Pancreas (tissue), 10 donors: ENCODE measurements around the gene CFAP97. TPM values are rescaled to one million over a fixed set of nuclear protein-coding genes. Genes with fewer than 3 reads are reported as not detected.

ENCODE experiments used
- ATAC-seq, 4 donors: fragments of 200-7000 bp; cut with Tn5 transposase; one replicate each; pipeline versions ENCODE4 v1.8.0 to v1.9.1; 2020; ENCODE audit warnings: mild to moderate bottlenecking in 4 of 4, moderate library complexity in 4 of 4
- DNase-seq, 6 donors: peaks; one replicate each; pipeline ENCODE4 v3.0.0-alpha.2; 2020
- FAIRE-seq: peaks from 2 replicates; lab custom pipeline; 2012; peaks lifted over from hg19 to GRCh38; lab: Jason Lieb, UNC
- H3K27ac ChIP-seq, 4 donors: fragments of 200-600 bp; sonication (generic); 1 replicate in 3 of 4; 2 replicates in 1 of 4; pipeline versions ENCODE4 v1.5.0 to v1.8.0; 2020
- H3K27me3 ChIP-seq, 4 donors: fragments of 200-600 bp; one replicate each; pipeline ENCODE4 v1.8.0; 2021
- H3K36me3 ChIP-seq, 3 donors: fragments of 200-600 bp; sonication (generic) in 1 of 3; one replicate each; pipeline versions ENCODE4 v1.5.0 to v1.8.0; 2020 to 2021
- H3K4me1 ChIP-seq, 3 donors: fragments of 200-600 bp; one replicate each; pipeline ENCODE4 v1.8.0; 2021
- H3K4me3 ChIP-seq, 4 donors: fragments of 200-600 bp; sonication (generic) in 2 of 4; one replicate each; pipeline versions ENCODE4 v1.5.0 to v1.8.0; 2020 to 2021
- H3K9me3 ChIP-seq, 4 donors: fragments of 200-600 bp; one replicate each; pipeline ENCODE4 v1.8.0; 2021
- CTCF ChIP-seq, 4 donors: fragments of 200-600 bp; sonication (generic) in 3 of 4; IDR thresholded peaks; one replicate each; pipeline versions ENCODE4 v1.5.0 to v1.8.0; 2021; ENCODE audit warnings: antibody characterized with exemption in 4 of 4
- WGBS, 2 donors: extraction: QIAGEN DNeasy Blood & Tissue Kit; methylation state at CpG; one replicate each; pipeline ENCODE4 v1.1.7; 2013; 5-methylcytosine and 5-hydroxymethylcytosine counted together
- intact Hi-C, 3 donors: fragments of 100-400 bp; cut with DNase I; formaldehyde crosslinking; loops; one replicate each; pipeline versions ENCODE4 v1.11.1 to v1.14.2; 2022
- polyA plus RNA-seq, 2 donors: library from polyadenylated mRNA; stranded (reverse); fragments of 200-250 nt; gene quantifications; one replicate each; pipeline ENCODE4 v1.2.3, GENCODE V29; 2013
- total RNA-seq, 6 donors: library from RNA; stranded (reverse); fragmentation: NEBNext Ultra II Directional in 4 of 6; extraction: Animal tissue kit (Norgen Biotek cat#: 25700) in 4 of 6; gene quantifications; one replicate each; pipeline versions ENCODE4 v1.2.1 to v1.2.4, GENCODE V29; 2021 to 2023
- donor health status: healthy with polysubstance abuse.
- donor health status: DM: no; HTN: no; CAD: no; lungs with moderate emphysema.
- donor health status: DM: no; HTN: no; CAD: no.
- donor health status: control.
- donor health status: control.
- donor health status: Bipolar disorder and iron deficiency.
- donor health status: DM: yes; HTN: yes; CAD: no.
- donor health status: DM: no; HTN: no; CAD: no.
- donor health status: DM: no; HTN: no; CAD: no.
- donor health status: DM: yes; HTN: yes; CAD: no.

The CFAP97 gene
- total and polyA plus RNA-seq, 8 donors, result 3.4 to 19.2 (median 14.4) TPM

GRCh38 chr4:185227131-185227551, 23.3 kb upstream of the CFAP97 start:
- DNase-seq, result peak; percentile 69 to 86 (median 78)
- WGBS, 2 donors, result 3 to 5% methylated on average over 4 of the region's 4 CpGs
- peak overlapping the region; percentile 12 to 82 (median 60) for H3K27ac ChIP-seq

GRCh38 chr4:185225940-185226339, 22.1 kb upstream of the CFAP97 start:
- intact Hi-C loops, result no loop called here
- H3K4me1 ChIP-seq, result peaks cover 8 to 32% (median 12%) of the 10 kb centered on the region in 3 donors
- DNase-seq (no peak), FAIRE-seq (no peak), ATAC-seq (no peak)
- H3K4me3 ChIP-seq, result no peak overlapping the region
- no peaks in the 10 kb centered on the region for H3K36me3 ChIP-seq
- H3K27ac ChIP-seq, result peak overlapping the region in 2 of 4 donors; percentile 79 to 82
- TF ChIP-seq CTCF (IDR thresholded peaks at IDR 0.05), result no peak
- 86 to 91% methylated on average over 6 of the region's 6 CpGs for WGBS, 2 donors
- H3K27me3 ChIP-seq, result no peaks in the 10 kb centered on the region
- no peaks in the 10 kb centered on the region for H3K9me3 ChIP-seq

More at GRCh38 chr4:185227131-185227551, 23.3 kb upstream of the CFAP97 start:
- Histone ChIP-seq H3K27me3 (no peaks in the 10 kb centered on the region), H3K4me3 (no peak overlapping the region), H3K4me1 (peaks cover 8 to 32% (median 12%) of the 10 kb centered on the region in 3 donors), H3K36me3 (no peaks in the 10 kb centered on the region), H3K9me3 (no peaks in the 10 kb centered on the region)
- ATAC-seq (peak; percentile 88 to 91 (median 90)), FAIRE-seq (no peak)
- no peak for TF ChIP-seq CTCF (IDR thresholded peaks at IDR 0.05)
- intact Hi-C loops, result no loop called here

GRCh38 chr4:185224597-185224996, 20.8 kb upstream of the CFAP97 start:
- ATAC-seq (no peak), DNase-seq (no peak), FAIRE-seq (no peak)
- H3K27ac ChIP-seq, result no peak overlapping the region
- H3K36me3 ChIP-seq, result no peaks in the 10 kb centered on the region
- H3K9me3 ChIP-seq, result no peaks in the 10 kb centered on the region
- peaks cover 6 to 31% (median 8%) of the 10 kb centered on the region in 3 donors for H3K4me1 ChIP-seq
- H3K4me3 ChIP-seq, result no peak overlapping the region
- H3K27me3 ChIP-seq, result no peaks in the 10 kb centered on the region
- TF ChIP-seq CTCF (IDR thresholded peaks at IDR 0.05), result no peak
- intact Hi-C loops, result no loop called here

GRCh38 chr4:185222598-185222997, 18.8 kb upstream of the CFAP97 start:
- no peak overlapping the region for H3K27ac ChIP-seq
- no peak for FAIRE-seq
- H3K9me3 ChIP-seq, result no peaks in the 10 kb centered on the region
- ATAC-seq, result no peak
- H3K4me3 ChIP-seq, result no peak overlapping the region
- intact Hi-C loops, result no loop called here
- no peaks in the 10 kb centered on the region for H3K27me3 ChIP-seq
- no peaks in the 10 kb centered on the region for H3K36me3 ChIP-seq
- H3K4me1 ChIP-seq, result peaks cover 0 to 22% (median 7%) of the 10 kb centered on the region in 3 donors
- TF ChIP-seq CTCF (IDR thresholded peaks at IDR 0.05), result no peak
- no peak for DNase-seq

GRCh38 chr4:185221912-185222311, 18.1 kb upstream of the CFAP97 start:
- no peak overlapping the region for H3K4me3 ChIP-seq
- no peak for TF ChIP-seq CTCF (IDR thresholded peaks at IDR 0.05)
- no peak overlapping the region for H3K27ac ChIP-seq
- 41 to 97% methylated on average over 6 to 10 of the region's 10 CpGs for WGBS, 2 donors
- ATAC-seq (no peak), DNase-seq (no peak), FAIRE-seq (no peak)
- intact Hi-C loops, result no loop called here
- no peaks in the 10 kb centered on the region for H3K9me3 ChIP-seq
- no peaks in the 10 kb centered on the region for H3K36me3 ChIP-seq
- peaks cover 0 to 17% (median 6%) of the 10 kb centered on the region in 3 donors for H3K4me1 ChIP-seq
- H3K27me3 ChIP-seq, result no peaks in the 10 kb centered on the region
